Esophagus squamous epithelium (tissue), 4 donors: ENCODE measurements around the gene ACAD8.

Source experiments
- POLR2A ChIP-seq, 4 donors: fragments of 450-650 bp; IDR thresholded peaks; one replicate each; pipeline ENCODE4 v1.6.1; 2017; ENCODE audit warnings: antibody characterized with exemption in 4 of 4, mild to moderate bottlenecking in 4 of 4, moderate library complexity in 3 of 4
- TF ChIP-seq, protein P1 (sequence below), 6 experiments: fragments of 450-650 bp in 4 of 6; fragments of 200-600 bp in 2 of 6; sonication (generic) in 2 of 6; IDR thresholded peaks; one replicate each; pipeline ENCODE4 v1.5.1; 2016 to 2019; ENCODE audit warnings: antibody characterized with exemption in 6 of 6, mild to moderate bottlenecking in 4 of 6, moderate library complexity in 4 of 6

GRCh38 chr11:134231958-134232659 is 21.3 kb upstream of the ACAD8 start:
- TF ChIP-seq, protein P1, sequence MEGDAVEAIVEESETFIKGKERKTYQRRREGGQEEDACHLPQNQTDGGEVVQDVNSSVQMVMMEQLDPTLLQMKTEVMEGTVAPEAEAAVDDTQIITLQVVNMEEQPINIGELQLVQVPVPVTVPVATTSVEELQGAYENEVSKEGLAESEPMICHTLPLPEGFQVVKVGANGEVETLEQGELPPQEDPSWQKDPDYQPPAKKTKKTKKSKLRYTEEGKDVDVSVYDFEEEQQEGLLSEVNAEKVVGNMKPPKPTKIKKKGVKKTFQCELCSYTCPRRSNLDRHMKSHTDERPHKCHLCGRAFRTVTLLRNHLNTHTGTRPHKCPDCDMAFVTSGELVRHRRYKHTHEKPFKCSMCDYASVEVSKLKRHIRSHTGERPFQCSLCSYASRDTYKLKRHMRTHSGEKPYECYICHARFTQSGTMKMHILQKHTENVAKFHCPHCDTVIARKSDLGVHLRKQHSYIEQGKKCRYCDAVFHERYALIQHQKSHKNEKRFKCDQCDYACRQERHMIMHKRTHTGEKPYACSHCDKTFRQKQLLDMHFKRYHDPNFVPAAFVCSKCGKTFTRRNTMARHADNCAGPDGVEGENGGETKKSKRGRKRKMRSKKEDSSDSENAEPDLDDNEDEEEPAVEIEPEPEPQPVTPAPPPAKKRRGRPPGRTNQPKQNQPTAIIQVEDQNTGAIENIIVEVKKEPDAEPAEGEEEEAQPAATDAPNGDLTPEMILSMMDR (IDR thresholded peaks at IDR 0.05): no peak
- TF ChIP-seq POLR2A (IDR thresholded peaks at IDR 0.05): no peak
